Stimulated activated CD8-positive, alpha-beta memory T cell treated with anti-CD3 and anti-CD28 coated beads, Interleukin-15, amount 100 ng/mL, for 1 hour (primary cell): ENCODE measurements around the gene KRTAP21-3.
"Not testable (repeated sequence)": the region's sequence is repeated elsewhere in the genome, so short reads cannot be mapped to it uniquely, and the experiment has no call there.

Experiments used
- DNase-seq: peaks from one replicate; pipeline ENCODE4 v3.0.0-alpha.2; 2020; ENCODE audit warnings: low read depth

Gene KRTAP21-3

GRCh38 chr21:30718239-30718909 lies at the start of gene KRTAP21-3:
Gene KRTAP21-3, minus strand, starts transcription at chr21:30718777. Its CDS starts 18 bp downstream, at chr21:30718759.
- no peak for DNase-seq

- DNase-seq: no peak
Observed at GRCh38 chr21:30760776-30761175, 42.2 kb upstream of the KRTAP21-3 start.

DNA sequence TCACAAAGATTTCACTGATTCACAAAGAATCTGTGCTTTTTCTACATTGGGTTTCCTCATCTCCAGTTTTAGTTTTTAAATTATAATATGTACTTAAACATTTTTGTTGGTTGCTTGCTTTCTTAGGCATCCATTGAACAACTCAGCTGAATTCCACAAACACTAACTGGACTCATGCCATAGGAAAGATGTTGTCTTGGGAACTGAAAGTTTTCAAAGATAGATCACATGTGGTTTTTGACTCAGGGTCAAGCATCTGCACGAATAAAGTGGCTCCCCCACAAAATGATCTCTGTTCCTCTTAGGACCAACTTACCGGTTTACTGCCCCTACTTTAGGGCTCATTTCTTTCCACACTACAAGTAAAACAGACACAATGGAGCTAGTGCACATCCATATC lies 39.7 kb upstream of the KRTAP21-3 start:
- DNase-seq: no peak

GRCh38 chr21:30755328-30755727 lies 36.8 kb upstream of the KRTAP21-3 start, which contains the start of gene KRTAP21-1:
Gene KRTAP21-1, minus strand, starts transcription at chr21:30755428. Its CDS starts 50 bp downstream, at chr21:30755378.
- not testable (repeated sequence) for DNase-seq

DNA sequence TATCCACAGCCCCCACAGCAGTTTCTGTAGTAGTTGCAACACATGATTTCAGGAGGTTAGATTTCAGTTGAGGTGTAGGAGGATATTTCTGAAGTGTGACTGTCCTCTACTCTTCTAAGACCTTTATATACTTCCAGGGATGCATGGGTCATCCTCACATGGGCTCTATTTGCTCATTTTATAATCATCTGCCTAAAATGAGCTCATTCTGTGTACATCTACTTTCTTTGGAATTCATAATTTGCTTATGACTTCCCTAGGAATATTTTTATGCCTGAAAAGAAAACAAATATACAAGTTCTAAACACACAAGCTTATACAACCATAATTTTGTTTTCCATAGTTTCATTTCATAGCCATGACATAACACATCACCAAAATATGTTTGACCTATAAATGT lies 28.6 kb upstream of the KRTAP21-3 start, which contains the start of gene KRTAP21-2:
KRTAP21-2 (minus strand) TSS at position 101 of the 400 bp plus-strand sequence; CDS start at position 44, 57 bp downstream.
- DNase-seq: no peak

DNA sequence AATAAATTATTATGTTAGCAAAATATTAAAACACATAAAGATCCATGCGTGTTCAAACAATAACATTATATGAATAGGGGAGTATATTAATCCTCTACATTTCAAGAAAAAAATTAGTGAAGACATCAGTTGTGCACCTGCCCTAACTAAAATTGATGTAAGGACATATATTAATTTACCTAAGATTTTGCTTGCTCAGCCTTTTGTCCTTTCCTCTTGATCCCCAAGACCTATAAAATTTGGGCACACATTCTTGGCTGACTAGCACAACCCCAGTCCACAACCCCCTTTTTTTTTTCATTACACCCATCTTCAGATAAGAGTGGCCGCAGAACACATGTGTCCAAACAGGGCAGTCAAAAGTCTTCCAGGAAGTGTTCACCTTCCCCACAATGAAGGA lies 21.9 kb upstream of the KRTAP21-3 start:
- DNase-seq: no peak

- no peak for DNase-seq
Observed at GRCh38 chr21:30733026-30733425, 14.4 kb upstream of the KRTAP21-3 start.

DNA sequence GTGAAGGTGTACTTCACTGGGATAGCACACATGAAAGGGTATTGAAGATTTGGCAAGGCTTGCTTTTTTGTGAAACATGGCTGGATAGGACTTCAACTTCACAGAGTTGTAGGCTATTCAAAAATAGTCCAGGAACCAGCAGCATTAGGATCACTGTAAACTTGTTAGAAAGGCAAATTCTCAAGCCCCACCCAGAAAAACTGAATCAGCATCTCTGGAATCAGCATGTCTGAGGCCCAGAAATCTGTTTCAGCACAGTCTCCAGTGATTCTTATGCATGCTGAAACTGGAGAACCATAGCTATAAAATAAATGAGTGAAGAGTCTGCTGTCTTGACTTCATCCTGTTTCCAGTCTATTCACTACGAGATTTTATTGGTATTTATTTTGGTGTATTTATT lies 8.1 kb upstream of the KRTAP21-3 start:
- DNase-seq: no peak

GRCh38 chr21:30719401-30719800 lies 824 bp upstream of the KRTAP21-3 start:
- DNase-seq: no peak

DNA sequence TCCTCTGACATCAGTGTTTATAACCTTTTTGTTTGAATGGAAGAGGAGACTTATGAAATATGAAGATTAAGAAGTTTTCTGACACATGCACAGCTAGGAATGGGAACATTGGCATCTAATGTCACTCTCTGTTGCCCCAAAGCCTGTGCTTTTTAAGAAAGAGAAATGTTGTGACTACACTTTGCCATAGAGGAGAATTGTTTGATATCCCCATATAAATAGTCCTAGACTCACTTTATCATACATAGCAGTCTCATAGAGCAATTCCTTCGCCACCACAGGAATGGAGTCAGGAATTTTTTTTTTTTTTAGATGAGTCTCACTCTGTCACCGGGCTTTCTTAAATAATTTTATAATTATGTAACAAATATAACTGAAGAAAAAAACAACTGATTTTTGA lies 1.5 kb downstream of the KRTAP21-3 start:
- DNase-seq: no peak

- DNase-seq: no peak
Observed at GRCh38 chr21:30714946-30715345, 3.6 kb downstream of the KRTAP21-3 start.

DNA sequence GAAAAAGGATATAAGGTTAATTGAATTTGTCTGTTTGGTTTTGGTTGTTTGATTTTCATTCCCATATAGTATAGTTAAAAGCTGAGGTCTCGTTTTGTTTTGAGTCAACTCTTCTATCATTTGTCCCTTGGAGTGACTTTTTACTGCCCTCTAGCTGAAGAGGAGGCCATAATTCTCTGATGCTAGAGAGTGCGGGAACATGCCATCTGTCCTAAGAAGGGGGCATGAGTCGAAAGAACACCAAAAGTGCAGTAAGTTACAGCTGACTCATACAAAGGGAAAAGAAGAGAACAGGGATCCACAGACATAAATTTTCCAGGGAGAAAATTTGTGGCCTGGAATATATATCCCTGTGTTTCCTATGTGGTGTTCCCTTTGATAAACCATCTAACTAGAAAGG lies 4.1 kb downstream of the KRTAP21-3 start:
- DNase-seq: no peak

DNA sequence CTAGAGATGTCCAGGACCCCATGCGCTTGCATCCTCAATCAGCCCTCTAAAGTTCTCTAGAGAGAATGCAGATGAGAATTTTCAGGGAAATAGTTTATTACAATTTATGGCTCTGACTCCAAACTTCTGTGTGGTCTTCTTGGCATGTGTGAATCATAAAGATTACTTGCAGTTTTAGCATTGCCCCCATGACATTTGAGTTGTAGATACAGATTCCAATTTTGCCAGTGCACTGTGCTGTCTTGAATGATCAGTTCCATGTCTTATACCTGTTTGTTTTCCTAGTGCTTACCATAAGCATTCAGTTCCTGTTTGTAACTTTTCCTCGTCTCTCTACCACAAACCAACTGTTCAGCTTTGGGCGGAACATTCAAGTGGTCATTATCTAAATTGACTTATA lies 4.8 kb downstream of the KRTAP21-3 start:
- no peak for DNase-seq

DNA sequence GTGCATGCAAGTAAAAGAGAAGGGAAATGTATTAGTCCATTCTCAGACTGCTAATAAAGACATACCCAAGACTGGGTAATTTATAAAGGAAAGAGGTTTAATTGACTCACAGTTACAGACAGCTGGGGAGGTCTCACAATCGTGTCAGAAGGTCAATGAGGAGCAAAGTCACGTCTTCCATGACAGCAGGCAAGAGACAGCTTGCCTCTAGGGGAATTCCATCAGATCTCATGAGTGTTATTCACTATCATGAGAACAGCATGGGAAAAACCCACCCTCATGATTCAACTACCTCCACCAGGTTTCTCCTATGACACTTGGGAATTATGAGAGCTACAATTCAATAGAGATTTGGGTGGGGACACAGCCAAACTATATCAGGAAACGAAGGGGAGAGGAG lies 8.1 kb downstream of the KRTAP21-3 start:
- no peak for DNase-seq

DNA sequence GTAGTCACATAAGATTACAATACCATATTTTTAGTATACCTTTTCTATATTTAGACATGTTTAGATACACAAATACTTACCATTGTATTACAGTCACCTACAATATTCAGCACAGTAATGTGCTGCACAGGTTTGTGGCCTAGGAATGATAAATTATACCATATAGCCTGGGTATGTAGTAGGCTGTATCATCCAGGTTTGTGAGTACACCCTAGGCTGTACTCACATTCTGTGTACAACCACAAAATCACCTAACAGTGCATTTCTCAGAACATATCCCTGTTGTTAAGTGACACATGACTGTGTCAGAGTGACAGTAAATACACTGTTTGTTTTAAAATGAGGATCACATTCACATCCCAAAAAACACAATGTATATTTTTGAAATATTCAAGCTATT lies 11.2 kb downstream of the KRTAP21-3 start:
- DNase-seq: no peak

- no peak for DNase-seq
Observed at GRCh38 chr21:30695956-30696355, 22.6 kb downstream of the KRTAP21-3 start.

GRCh38 chr21:30689822-30690221 lies 28.8 kb downstream of the KRTAP21-3 start:
- no peak for DNase-seq

- no peak for DNase-seq
Observed at GRCh38 chr21:30684506-30684905, 34.1 kb downstream of the KRTAP21-3 start.

DNA sequence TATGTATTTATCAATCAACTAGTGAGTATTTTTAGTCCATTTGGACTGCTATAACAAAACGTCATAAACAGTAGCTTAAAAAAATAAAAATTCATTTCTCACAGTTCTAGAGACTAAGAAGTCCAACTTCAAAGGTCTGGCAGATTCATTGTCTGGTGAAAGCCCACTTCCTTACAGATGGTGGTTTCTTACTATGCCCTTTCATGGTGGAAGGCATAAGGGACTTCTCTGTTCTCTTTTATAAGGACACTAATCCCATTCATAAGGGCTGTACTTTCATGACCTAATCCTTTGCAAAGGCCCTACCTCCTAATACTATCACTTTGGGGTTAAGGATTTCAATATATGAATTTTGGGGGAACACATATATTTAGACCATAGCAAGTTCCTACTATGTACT lies 38.0 kb downstream of the KRTAP21-3 start:
- no peak for DNase-seq

DNA sequence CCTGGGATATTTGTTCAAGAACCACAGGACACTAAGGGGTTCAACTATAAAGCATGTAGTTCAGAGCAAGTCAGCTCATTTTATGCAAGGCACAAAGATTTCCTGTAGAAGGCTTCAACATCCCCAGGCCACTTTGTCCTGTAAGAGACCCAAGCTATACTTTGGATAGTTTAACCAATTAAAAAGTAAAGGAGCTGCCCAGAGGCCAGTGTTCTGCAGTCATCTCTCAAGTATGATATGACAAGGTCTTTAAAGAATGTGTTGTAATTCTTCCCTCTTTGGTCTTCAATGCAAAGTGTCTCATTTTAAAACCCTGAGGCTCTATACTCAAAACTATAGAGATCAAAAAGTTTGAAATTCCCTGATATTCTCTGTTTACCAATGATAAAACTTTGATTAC lies 41.8 kb downstream of the KRTAP21-3 start:
- no peak for DNase-seq

DNA sequence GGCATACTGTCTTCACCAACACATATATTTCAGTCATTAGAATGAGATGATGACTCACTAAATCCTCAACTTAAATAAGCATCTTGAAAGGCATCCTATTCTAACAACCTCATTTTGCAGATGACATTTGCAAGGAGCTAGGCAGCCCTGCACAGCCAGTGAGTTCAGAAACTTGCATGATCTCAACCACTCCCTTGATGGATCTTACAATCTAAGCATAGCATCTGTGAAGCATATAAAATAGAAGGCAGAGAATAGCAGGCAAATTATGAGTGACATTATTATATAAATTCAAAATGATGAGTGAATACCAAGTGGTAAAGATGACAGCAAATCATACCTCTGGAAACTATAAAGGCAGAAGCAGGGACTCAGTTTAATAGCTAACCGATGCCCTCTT lies 44.3 kb downstream of the KRTAP21-3 start:
- DNase-seq: no peak

- DNase-seq: no peak
Observed at GRCh38 chr21:30672985-30673650, 45.5 kb downstream of the KRTAP21-3 start.

GRCh38 chr21:30668776-30669175 lies 49.8 kb downstream of the KRTAP21-3 start:
- no peak for DNase-seq
